PC-9 (cell line): ENCODE measurements around the gene VEGFB.

Experiments used
- CTCF ChIP-seq: fragments of 200-600 bp; sonication (generic); conservative IDR thresholded peaks from 2 replicates; pipeline ENCODE4 v1.6.1; 2017; ENCODE audit warnings: mixed run types, antibody characterized with exemption, mild to moderate bottlenecking, moderate library complexity
- EZH2 ChIP-seq: fragments of 200-600 bp; sonication (generic); IDR thresholded peaks from 2 replicates; pipeline ENCODE4 v1.8.0; 2017; ENCODE audit warnings: antibody characterized with exemption, low read depth

- TF ChIP-seq CTCF (no peak), EZH2 (no peak)
These were observed 1.4 kb upstream of the VEGFB start for GRCh38 chr11:64232967-64233315.
